Liver (tissue), 3 donors: ENCODE data around the gene GNAT1.

Experiments
- FOXA1 ChIP-seq: IDR thresholded peaks from 2 replicates; pipeline ENCODE4 v1.6.1; 2016; ENCODE audit warnings: antibody characterized with exemption
- GABPA ChIP-seq, 2 donors: IDR thresholded peaks in 1 of 2; conservative IDR thresholded peaks in 1 of 2; 2 replicates each; pipeline ENCODE4 v1.6.1; 2016; ENCODE audit warnings: antibody characterized with exemption in 2 of 2, mild to moderate bottlenecking in 1 of 2, moderate library complexity in 1 of 2
- JUND ChIP-seq, 2 donors: IDR thresholded peaks; 2 replicates each; pipeline ENCODE4 v1.6.1; 2016; ENCODE audit warnings: antibody characterized with exemption in 2 of 2
- RXRA ChIP-seq, 2 donors: IDR thresholded peaks; 2 replicates each; pipeline ENCODE4 v1.6.1; 2017 to 2018; ENCODE audit warnings: antibody characterized with exemption in 2 of 2, mild to moderate bottlenecking in 1 of 2
- TAF1 ChIP-seq: conservative IDR thresholded peaks from 2 replicates; pipeline ENCODE4 v1.6.1; 2016; ENCODE audit warnings: antibody characterized with exemption, mild to moderate bottlenecking
- YY1 ChIP-seq: IDR thresholded peaks from 2 replicates; pipeline ENCODE4 v1.6.1; 2016; ENCODE audit warnings: antibody characterized with exemption, mild to moderate bottlenecking
- TF ChIP-seq, protein P1 (sequence below): fragments of 150-350 bp; IDR thresholded peaks from 2 replicates; pipeline ENCODE4 v1.5.1; 2017; ENCODE audit warnings: improper control_type of control experiment, low read depth, low read length; ENCODE audit not compliant: missing input control
- TF ChIP-seq, protein P2 (sequence below): IDR thresholded peaks from 2 replicates; pipeline ENCODE4 v1.6.1; 2016; ENCODE audit warnings: antibody characterized with exemption, mild to moderate bottlenecking
- TF ChIP-seq, protein P3 (sequence below): IDR thresholded peaks from 2 replicates; pipeline ENCODE4 v1.6.1; 2016; ENCODE audit warnings: antibody characterized with exemption
- TF ChIP-seq, protein P4 (sequence below): IDR thresholded peaks from 2 replicates; pipeline ENCODE4 v1.6.1; 2016; ENCODE audit warnings: antibody characterized with exemption
- donor health status: healthy.
- donor health status: healthy.

DNA sequence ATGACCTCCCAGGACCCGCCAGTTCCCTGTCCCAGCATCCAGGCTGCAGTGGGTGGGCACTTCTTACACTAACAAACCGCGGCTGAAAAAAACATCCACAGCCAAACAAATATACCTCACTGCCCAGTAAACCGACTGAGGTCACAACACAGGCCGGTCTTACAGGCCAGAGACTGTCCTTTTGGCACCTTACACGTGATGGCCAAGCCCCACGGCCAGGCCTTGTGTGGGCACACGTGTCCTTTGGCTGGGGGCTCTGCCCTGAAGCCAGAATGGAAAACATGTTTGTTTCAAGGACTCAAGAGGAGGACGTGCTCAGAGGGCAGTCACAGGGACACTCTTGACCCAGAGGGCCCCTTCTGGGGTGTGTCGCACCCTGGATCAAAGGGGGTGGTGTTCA is 23.4 kb downstream of the GNAT1 start:
- TF ChIP-seq, protein P1, sequence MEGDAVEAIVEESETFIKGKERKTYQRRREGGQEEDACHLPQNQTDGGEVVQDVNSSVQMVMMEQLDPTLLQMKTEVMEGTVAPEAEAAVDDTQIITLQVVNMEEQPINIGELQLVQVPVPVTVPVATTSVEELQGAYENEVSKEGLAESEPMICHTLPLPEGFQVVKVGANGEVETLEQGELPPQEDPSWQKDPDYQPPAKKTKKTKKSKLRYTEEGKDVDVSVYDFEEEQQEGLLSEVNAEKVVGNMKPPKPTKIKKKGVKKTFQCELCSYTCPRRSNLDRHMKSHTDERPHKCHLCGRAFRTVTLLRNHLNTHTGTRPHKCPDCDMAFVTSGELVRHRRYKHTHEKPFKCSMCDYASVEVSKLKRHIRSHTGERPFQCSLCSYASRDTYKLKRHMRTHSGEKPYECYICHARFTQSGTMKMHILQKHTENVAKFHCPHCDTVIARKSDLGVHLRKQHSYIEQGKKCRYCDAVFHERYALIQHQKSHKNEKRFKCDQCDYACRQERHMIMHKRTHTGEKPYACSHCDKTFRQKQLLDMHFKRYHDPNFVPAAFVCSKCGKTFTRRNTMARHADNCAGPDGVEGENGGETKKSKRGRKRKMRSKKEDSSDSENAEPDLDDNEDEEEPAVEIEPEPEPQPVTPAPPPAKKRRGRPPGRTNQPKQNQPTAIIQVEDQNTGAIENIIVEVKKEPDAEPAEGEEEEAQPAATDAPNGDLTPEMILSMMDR, result no peak
- TF ChIP-seq, protein P2, sequence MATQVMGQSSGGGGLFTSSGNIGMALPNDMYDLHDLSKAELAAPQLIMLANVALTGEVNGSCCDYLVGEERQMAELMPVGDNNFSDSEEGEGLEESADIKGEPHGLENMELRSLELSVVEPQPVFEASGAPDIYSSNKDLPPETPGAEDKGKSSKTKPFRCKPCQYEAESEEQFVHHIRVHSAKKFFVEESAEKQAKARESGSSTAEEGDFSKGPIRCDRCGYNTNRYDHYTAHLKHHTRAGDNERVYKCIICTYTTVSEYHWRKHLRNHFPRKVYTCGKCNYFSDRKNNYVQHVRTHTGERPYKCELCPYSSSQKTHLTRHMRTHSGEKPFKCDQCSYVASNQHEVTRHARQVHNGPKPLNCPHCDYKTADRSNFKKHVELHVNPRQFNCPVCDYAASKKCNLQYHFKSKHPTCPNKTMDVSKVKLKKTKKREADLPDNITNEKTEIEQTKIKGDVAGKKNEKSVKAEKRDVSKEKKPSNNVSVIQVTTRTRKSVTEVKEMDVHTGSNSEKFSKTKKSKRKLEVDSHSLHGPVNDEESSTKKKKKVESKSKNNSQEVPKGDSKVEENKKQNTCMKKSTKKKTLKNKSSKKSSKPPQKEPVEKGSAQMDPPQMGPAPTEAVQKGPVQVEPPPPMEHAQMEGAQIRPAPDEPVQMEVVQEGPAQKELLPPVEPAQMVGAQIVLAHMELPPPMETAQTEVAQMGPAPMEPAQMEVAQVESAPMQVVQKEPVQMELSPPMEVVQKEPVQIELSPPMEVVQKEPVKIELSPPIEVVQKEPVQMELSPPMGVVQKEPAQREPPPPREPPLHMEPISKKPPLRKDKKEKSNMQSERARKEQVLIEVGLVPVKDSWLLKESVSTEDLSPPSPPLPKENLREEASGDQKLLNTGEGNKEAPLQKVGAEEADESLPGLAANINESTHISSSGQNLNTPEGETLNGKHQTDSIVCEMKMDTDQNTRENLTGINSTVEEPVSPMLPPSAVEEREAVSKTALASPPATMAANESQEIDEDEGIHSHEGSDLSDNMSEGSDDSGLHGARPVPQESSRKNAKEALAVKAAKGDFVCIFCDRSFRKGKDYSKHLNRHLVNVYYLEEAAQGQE, result no peak
- TF ChIP-seq, protein P3, sequence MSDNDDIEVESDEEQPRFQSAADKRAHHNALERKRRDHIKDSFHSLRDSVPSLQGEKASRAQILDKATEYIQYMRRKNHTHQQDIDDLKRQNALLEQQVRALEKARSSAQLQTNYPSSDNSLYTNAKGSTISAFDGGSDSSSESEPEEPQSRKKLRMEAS, result no peak
- TF ChIP-seq, protein P4, sequence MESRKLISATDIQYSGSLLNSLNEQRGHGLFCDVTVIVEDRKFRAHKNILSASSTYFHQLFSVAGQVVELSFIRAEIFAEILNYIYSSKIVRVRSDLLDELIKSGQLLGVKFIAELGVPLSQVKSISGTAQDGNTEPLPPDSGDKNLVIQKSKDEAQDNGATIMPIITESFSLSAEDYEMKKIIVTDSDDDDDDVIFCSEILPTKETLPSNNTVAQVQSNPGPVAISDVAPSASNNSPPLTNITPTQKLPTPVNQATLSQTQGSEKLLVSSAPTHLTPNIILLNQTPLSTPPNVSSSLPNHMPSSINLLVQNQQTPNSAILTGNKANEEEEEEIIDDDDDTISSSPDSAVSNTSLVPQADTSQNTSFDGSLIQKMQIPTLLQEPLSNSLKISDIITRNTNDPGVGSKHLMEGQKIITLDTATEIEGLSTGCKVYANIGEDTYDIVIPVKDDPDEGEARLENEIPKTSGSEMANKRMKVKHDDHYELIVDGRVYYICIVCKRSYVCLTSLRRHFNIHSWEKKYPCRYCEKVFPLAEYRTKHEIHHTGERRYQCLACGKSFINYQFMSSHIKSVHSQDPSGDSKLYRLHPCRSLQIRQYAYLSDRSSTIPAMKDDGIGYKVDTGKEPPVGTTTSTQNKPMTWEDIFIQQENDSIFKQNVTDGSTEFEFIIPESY, result no peak
- no peak for TF ChIP-seq YY1
- TF ChIP-seq TAF1, result no peak
- TF ChIP-seq GABPA (IDR thresholded peaks at IDR 0.05 in 1 of 2, conservative IDR thresholded peaks at IDR 0.05 in 1 of 2), result no peak
- TF ChIP-seq FOXA1, result no peak
- no peak for TF ChIP-seq JUND (IDR thresholded peaks at IDR 0.05)
- peak; percentile 11 to 81 for TF ChIP-seq RXRA (IDR thresholded peaks at IDR 0.05)
